H1 (cell line): ENCODE results near the gene PDP2.

Experiments used
- CBX8 ChIP-seq: fragments of 300-800, 300-1000 bp; sonication (generic); IDR thresholded peaks from 2 replicates; pipeline ENCODE4 v1.7.1; 2016; ENCODE audit warnings: low read depth, low read length, borderline replicate concordance
- EP300 ChIP-seq, 2 experiments: IDR thresholded peaks; 1 replicate in 1 of 2; 2 replicates in 1 of 2; pipeline ENCODE4 v1.6.1; 2011 to 2012; ENCODE audit warnings: low read depth in 2 of 2, low read length in 2 of 2, mild to moderate bottlenecking in 2 of 2, borderline replicate concordance in 1 of 2, inconsistent platforms in 1 of 2, moderate library complexity in 1 of 2
- EZH2 ChIP-seq: fragments of 200-600 bp; sonication (generic); IDR thresholded peaks from 2 replicates; pipeline ENCODE4 v1.7.1; 2012; ENCODE audit warnings: low read depth, mild to moderate bottlenecking, moderate library complexity, low read length, inconsistent platforms; ENCODE audit not compliant: severe bottlenecking
- TF ChIP-seq, protein P1 (sequence below), 3 experiments: IDR thresholded peaks; 1 replicate in 2 of 3; 2 replicates in 1 of 3; pipeline versions ENCODE4 v1.5.1 to v1.6.1; 2011; ENCODE audit warnings: low read length in 3 of 3, mild to moderate bottlenecking in 3 of 3, inconsistent platforms in 2 of 3, low read depth in 1 of 3, moderate library complexity in 1 of 3; ENCODE audit not compliant: insufficient read depth in 1 of 3; ENCODE audit errors: control extremely low read depth in 1 of 3

DNA sequence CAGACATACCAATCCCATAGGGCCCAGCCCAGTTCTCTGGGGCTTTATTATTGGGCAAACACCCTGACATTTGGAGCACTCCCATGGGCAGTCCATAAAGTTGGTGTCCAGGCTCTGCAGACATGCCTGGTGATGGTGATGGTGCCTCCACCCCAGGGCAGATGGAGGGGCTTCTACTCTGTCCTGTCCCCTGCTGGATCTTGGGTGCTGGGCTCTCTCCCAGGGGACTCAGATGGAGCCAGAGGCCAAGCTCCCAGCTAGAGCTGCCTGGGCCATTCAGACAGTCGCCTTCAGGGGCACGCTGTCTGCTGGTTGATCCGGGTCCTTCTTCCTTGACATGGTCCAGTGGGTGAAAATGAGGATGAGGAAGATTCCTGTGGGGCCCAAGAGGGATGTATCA is 27.8 kb downstream of the PDP2 start:
- no peak for TF ChIP-seq EP300 (IDR thresholded peaks at IDR 0.05; ENCODE audit: borderline replicate concordance in 1 of 2, low read depth in 2 of 2, low read length in 2 of 2)
- TF ChIP-seq CBX8 = no peak
- TF ChIP-seq, protein P1, sequence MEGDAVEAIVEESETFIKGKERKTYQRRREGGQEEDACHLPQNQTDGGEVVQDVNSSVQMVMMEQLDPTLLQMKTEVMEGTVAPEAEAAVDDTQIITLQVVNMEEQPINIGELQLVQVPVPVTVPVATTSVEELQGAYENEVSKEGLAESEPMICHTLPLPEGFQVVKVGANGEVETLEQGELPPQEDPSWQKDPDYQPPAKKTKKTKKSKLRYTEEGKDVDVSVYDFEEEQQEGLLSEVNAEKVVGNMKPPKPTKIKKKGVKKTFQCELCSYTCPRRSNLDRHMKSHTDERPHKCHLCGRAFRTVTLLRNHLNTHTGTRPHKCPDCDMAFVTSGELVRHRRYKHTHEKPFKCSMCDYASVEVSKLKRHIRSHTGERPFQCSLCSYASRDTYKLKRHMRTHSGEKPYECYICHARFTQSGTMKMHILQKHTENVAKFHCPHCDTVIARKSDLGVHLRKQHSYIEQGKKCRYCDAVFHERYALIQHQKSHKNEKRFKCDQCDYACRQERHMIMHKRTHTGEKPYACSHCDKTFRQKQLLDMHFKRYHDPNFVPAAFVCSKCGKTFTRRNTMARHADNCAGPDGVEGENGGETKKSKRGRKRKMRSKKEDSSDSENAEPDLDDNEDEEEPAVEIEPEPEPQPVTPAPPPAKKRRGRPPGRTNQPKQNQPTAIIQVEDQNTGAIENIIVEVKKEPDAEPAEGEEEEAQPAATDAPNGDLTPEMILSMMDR (IDR thresholded peaks at IDR 0.05; ENCODE audit: control extremely low read depth in 1 of 3, insufficient read depth in 1 of 3, low read depth in 1 of 3, low read length in 3 of 3) = no peak
- TF ChIP-seq EZH2 = no peak
